ENCODE results near the gene RPH3AL. TPM values are rescaled to one million over a fixed set of nuclear protein-coding genes. Genes with fewer than 3 reads are reported as not detected.
A peak's percentile ranks its signal among the peaks of the same experiment; 100 is the strongest.

RPH3AL gene
- total RNA-seq, 6 donors from 2014 or later = 33.6 to 93.2 (median 54.3) TPM

- Histone ChIP-seq H3K9me3 (no peaks in the 10 kb centered on the region), H3K4me3 (no peak overlapping the region), H3K27ac (no peak overlapping the region), H3K36me3 (no peaks in the 10 kb centered on the region), H3K27me3 (no peaks in the 10 kb centered on the region), H3K4me1 (peaks cover 0 to 14% (median 5%) of the 10 kb centered on the region in 4 donors)
- no peak for TF ChIP-seq POLR2A (IDR thresholded peaks at IDR 0.05)
- TF ChIP-seq CTCF (IDR thresholded peaks at IDR 0.05) = no peak
- TF ChIP-seq EP300 (IDR thresholded peaks at IDR 0.05) = no peak
- WGBS, 2 donors = 64 to 67% methylated on average over 10 of the region's 10 CpGs
- no peak for DNase-seq
- no peak for ATAC-seq (ENCODE audit: low FRiP score in 2 of 2)
These were observed 48.1 kb downstream of the RPH3AL start for GRCh38 chr17:304461-304860.

DNA sequence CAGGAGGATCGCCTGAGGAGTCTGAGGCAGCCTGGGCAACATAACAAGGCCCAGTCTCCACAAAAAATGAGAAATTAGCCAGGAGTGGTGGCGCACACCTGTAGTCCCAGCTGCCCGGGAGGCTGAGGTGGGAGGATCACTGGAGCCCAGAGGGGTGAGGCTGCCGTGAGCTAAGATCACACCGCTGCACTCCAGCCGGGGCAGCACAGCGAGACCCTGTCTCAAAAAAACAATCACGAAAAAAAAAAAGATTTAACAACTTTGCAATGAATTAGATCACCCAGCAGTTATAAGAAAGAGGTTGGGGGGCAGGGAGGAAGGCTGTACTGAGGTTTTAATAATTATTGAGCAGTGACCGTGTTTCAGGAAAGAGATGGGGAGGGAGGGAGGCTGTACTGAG, 49.4 kb downstream of the RPH3AL start:
- DNase-seq = no peak
- Histone ChIP-seq H3K9me3 (no peaks in the 10 kb centered on the region), H3K27ac (no peak overlapping the region), H3K4me3 (no peak overlapping the region), H3K4me1 (peaks cover 0 to 14% (median 5%) of the 10 kb centered on the region in 4 donors), H3K36me3 (peaks cover 0 to 7% (median 0%) of the 10 kb centered on the region in 4 donors), H3K27me3 (no peaks in the 10 kb centered on the region)
- no peak for TF ChIP-seq CTCF (IDR thresholded peaks at IDR 0.05)
- TF ChIP-seq POLR2AphosphoS5 (IDR thresholded peaks at IDR 0.05) = no peak
- TF ChIP-seq EP300 (IDR thresholded peaks at IDR 0.05) = no peak
- no peak for TF ChIP-seq POLR2A (IDR thresholded peaks at IDR 0.05)
- no peak for ATAC-seq (ENCODE audit: low FRiP score in 2 of 2)
- 83 to 95% methylated on average over 9 of the region's 9 CpGs for WGBS, 2 donors

DNA sequence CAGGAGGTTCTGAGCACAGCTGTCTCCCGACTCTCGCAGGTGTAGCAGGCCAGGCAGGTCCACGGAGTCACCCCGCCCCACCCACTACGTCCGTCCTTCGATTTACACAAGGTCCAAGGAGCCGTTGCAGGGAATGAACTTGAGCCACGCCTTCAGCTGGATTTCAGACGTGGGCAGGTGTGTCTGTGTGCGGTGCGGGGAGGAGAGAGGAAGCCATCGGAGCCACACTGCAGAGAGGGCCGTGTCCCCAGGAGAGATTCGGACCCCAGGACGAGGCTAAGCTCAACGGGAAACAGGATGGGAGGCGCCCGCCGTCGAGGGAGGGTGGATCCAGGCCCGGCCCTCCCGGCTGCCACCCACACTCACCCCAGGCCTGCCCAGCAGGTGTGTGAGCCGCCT, 50.3 kb downstream of the RPH3AL start:
- no peak overlapping the region for H3K4me3 ChIP-seq
- ATAC-seq (ENCODE audit: low FRiP score in 2 of 2) = peak in 1 of 2 donors; percentile 47
- TF ChIP-seq EP300 (IDR thresholded peaks at IDR 0.05) (no peak), CTCF (IDR thresholded peaks at IDR 0.05) (no peak), POLR2A (IDR thresholded peaks at IDR 0.05) (no peak), POLR2AphosphoS5 (IDR thresholded peaks at IDR 0.05) (no peak)
- H3K4me1 ChIP-seq = peaks cover 0 to 14% (median 5%) of the 10 kb centered on the region in 4 donors
- H3K27me3 ChIP-seq = no peaks in the 10 kb centered on the region
- DNase-seq = peak in 1 of 2 donors; percentile 64
- no peaks in the 10 kb centered on the region for H3K9me3 ChIP-seq
- peaks cover 0 to 7% (median 0%) of the 10 kb centered on the region in 4 donors for H3K36me3 ChIP-seq
- 55 to 58% methylated on average over 11 to 23 of the region's 24 CpGs for WGBS, 2 donors
- H3K27ac ChIP-seq = peak overlapping the region; percentile 56 to 82 (median 63)

DNA sequence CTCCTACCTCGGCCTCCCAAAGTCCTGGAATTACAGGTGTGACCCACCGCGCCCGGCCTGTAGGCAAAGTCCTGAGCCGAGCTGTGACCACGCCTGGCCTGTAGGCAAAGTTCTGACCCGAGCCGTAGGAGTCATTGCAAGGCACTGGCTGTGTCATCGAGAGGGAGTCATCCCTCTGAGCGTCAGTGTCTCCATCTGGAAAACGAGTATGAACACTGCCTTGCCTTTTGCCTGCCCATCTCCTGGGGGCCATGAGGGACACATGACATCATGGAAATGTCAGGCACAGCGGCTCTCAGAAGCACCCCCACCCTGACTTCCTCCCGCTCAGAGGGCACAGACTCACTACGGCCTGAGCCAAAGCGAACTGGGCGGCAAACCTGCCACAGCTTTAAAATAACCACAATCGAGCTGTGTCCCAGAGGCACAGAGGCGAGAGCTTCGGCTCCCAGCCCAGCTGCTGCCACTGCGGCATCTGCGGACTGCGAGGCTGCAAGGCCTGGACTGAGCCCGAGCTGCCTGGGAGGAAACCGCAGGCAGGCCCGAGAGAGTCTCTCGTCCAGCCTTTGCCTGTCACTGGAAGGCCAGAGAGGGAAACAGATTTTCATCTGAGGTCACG, 50.8 kb downstream of the RPH3AL start:
- Histone ChIP-seq H3K27ac (peak overlapping the region; percentile 56 to 82 (median 63)), H3K36me3 (peaks cover 0 to 7% (median 0%) of the 10 kb centered on the region in 4 donors), H3K9me3 (no peaks in the 10 kb centered on the region), H3K27me3 (no peaks in the 10 kb centered on the region), H3K4me3 (no peak overlapping the region), H3K4me1 (peaks cover 0 to 14% (median 5%) of the 10 kb centered on the region in 4 donors)
- 89 to 91% methylated on average over 11 to 23 of the region's 27 CpGs for WGBS, 2 donors
- peak in 1 of 2 donors; percentile 4 for ATAC-seq (ENCODE audit: low FRiP score in 2 of 2)
- peak in 1 of 2 donors; percentile 67 for DNase-seq
- TF ChIP-seq EP300 (IDR thresholded peaks at IDR 0.05) = no peak
- no peak for TF ChIP-seq POLR2A (IDR thresholded peaks at IDR 0.05)
- peak in 1 of 2 donors; percentile 44 for TF ChIP-seq POLR2AphosphoS5 (IDR thresholded peaks at IDR 0.05)
- no peak for TF ChIP-seq CTCF (IDR thresholded peaks at IDR 0.05)

DNA sequence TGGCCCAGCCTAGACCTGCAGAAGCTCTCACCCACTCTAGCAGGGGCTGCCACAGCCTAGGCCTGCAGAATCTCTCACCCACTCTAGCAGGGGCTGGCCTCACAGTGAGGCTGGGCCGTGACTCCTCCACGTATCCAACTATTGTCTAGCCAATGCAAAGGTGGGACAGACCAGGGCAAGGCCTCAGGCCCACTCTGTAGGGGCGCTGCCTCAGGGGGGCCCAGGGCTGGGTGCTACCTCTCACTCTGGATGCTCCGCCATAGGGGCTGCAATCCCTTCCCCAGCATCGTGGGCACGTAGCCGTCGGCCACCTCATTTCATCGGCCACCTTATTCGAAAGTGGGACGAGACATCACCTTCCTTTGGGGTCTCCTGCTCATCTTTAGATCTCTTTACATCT, 51.7 kb downstream of the RPH3AL start:
- Histone ChIP-seq H3K4me1 (peaks cover 0 to 14% (median 5%) of the 10 kb centered on the region in 4 donors), H3K27ac (no peak overlapping the region), H3K9me3 (no peaks in the 10 kb centered on the region), H3K4me3 (no peak overlapping the region), H3K27me3 (no peaks in the 10 kb centered on the region), H3K36me3 (peaks cover 0 to 7% (median 1%) of the 10 kb centered on the region in 4 donors)
- ATAC-seq (ENCODE audit: low FRiP score in 2 of 2) (no peak), DNase-seq (peak in 1 of 2 donors; percentile 57)
- 95 to 98% methylated on average over 9 to 11 of the region's 11 CpGs for WGBS, 2 donors
- TF ChIP-seq CTCF (IDR thresholded peaks at IDR 0.05) = no peak
- TF ChIP-seq POLR2AphosphoS5 (IDR thresholded peaks at IDR 0.05) = no peak
- no peak for TF ChIP-seq POLR2A (IDR thresholded peaks at IDR 0.05)
- no peak for TF ChIP-seq EP300 (IDR thresholded peaks at IDR 0.05)
